Measurements from ENCODE around the gene FNIP2.
"Not testable (repeated sequence)": the region's sequence is repeated elsewhere in the genome, so short reads cannot be mapped to it uniquely, and the experiment has no call there.

The FNIP2 gene

DNA sequence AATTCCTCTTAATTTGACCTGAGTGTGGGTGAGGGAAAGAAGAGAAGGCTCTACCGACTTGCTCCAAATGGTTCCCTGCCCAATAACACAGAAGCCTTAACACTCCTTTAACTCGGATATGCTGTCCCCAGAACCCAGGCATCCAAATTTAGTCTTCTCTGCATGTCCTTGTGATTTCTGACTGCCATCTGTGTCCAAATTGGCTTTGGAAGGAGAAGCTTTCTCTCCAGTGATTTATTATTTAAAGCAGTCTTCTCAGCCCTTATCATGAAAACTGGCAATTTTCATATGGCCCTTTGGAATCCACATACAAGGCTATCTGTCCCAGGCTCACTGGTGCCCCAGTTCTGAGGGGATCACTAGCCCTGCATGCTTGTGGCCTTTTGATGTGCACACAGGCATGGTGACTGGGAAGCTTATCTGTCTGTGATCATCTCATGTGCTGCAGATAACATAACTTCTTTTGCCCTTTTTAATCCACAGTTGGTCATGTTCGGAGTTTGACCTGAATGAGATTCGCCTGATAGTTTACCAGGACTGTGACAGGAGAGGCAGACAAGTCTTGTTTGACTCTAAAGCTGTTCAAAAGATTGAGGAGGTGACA is 56.7 kb downstream of the FNIP2 start:
- Histone ChIP-seq H3K27me3 (ENCODE audit: insufficient read depth, low read length) (no peaks in the 10 kb centered on the region), H3K27ac (ENCODE audit: low read depth, low read length) (no peak overlapping the region), H3K79me2 (ENCODE audit: control insufficient read depth, insufficient read depth, low read length, unreplicated experiment) (peaks cover 9% of the 10 kb centered on the region), H3K4me3 (ENCODE audit: low read depth, low read length) (no peak overlapping the region), H3K4me1 (ENCODE audit: control insufficient read depth, insufficient read depth, low read length, unreplicated experiment) (no peaks in the 10 kb centered on the region), H2AFZ (ENCODE audit: low read length, unreplicated experiment) (no peak overlapping the region), H3K36me3 (ENCODE audit: insufficient read depth, low read length) (no peaks in the 10 kb centered on the region)

DNA sequence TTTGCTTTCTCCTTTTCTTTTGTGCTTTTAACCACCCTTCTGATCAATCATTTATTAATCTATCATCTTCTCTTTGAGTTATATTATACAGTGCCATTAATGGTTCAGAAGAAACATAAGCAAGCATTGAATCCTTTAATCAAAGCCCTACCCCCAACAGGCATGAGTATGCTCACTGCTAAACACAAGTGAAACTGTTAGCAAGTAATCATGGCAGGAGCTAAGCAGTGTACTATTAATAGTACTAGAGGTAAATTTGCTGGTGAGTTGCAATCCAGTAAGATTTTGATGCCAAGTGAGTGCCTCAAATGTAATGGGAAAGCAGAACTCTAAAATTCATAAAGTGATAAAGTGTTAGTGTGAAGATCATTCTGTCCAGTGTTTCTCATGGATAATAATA is 57.2 kb downstream of the FNIP2 start:
- Histone ChIP-seq H3K27ac (ENCODE audit: low read depth, low read length) (no peak overlapping the region), H3K4me1 (ENCODE audit: control insufficient read depth, insufficient read depth, low read length, unreplicated experiment) (no peaks in the 10 kb centered on the region), H2AFZ (ENCODE audit: low read length, unreplicated experiment) (no peak overlapping the region)

DNA sequence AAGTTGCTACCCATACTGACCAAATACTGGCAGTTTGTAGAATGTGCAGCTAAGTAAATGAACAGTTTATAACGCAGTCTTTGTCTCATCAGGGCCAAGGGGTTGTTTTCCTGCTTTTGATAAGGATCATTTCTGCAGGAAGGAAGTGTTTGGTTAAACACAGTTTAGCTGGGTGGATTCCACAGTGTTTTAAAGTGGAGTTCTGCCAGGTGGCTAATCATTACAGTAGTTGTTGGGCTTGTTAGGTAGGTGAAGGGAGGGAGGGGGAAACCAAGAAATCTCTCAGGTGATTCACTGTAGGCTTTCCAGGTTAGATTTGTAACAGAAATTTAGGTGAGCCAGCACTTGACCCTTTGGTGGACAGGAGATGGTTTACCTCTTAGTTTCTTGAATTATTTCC is 58.1 kb downstream of the FNIP2 start:
- no peaks in the 10 kb centered on the region for H3K4me1 ChIP-seq (ENCODE audit: control insufficient read depth, insufficient read depth, low read length, unreplicated experiment)
- H2AFZ ChIP-seq (ENCODE audit: low read length, unreplicated experiment) = no peak overlapping the region
- H3K36me3 ChIP-seq (ENCODE audit: insufficient read depth, low read length) = no peaks in the 10 kb centered on the region
- no peak overlapping the region for H3K27ac ChIP-seq (ENCODE audit: low read depth, low read length)
- peaks cover 9% of the 10 kb centered on the region for H3K79me2 ChIP-seq (ENCODE audit: control insufficient read depth, insufficient read depth, low read length, unreplicated experiment)
- no peaks in the 10 kb centered on the region for H3K27me3 ChIP-seq (ENCODE audit: insufficient read depth, low read length)
- H3K4me3 ChIP-seq (ENCODE audit: low read depth, low read length) = no peak overlapping the region

More for the DNA sequence above, 57.2 kb downstream of the FNIP2 start:
- Histone ChIP-seq H3K4me3 (ENCODE audit: low read depth, low read length) (no peak overlapping the region), H3K36me3 (ENCODE audit: insufficient read depth, low read length) (no peaks in the 10 kb centered on the region), H3K79me2 (ENCODE audit: control insufficient read depth, insufficient read depth, low read length, unreplicated experiment) (peaks cover 9% of the 10 kb centered on the region), H3K27me3 (ENCODE audit: insufficient read depth, low read length) (no peaks in the 10 kb centered on the region)

DNA sequence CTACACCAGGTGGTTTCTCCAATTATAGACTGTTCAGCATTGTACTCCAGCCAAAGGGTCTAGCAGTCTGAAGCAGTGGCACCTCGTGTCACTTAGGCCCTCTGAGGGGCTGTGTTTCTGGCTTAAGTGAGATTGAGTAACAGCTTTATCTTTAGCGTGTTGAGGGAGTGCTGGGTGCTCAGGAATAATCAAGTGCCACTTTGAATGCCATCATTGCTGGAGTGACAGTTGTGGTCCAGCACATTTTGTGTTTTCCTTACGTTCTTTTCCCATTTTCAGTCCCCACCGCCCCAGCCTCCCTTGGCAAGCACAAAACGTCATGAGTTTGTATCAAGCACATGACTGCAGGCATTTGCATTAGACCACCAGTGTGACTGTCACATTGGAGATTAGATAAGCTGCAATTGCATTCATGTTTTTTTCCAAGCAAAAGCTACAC is 58.7 kb downstream of the FNIP2 start:
- Histone ChIP-seq H3K4me3 (ENCODE audit: low read depth, low read length) (no peak overlapping the region), H3K27me3 (ENCODE audit: insufficient read depth, low read length) (no peaks in the 10 kb centered on the region), H3K4me1 (ENCODE audit: control insufficient read depth, insufficient read depth, low read length, unreplicated experiment) (no peaks in the 10 kb centered on the region), H3K27ac (ENCODE audit: low read depth, low read length) (no peak overlapping the region), H2AFZ (ENCODE audit: low read length, unreplicated experiment) (no peak overlapping the region), H3K36me3 (ENCODE audit: insufficient read depth, low read length) (no peaks in the 10 kb centered on the region), H3K79me2 (ENCODE audit: control insufficient read depth, insufficient read depth, low read length, unreplicated experiment) (peaks cover 9% of the 10 kb centered on the region)

DNA sequence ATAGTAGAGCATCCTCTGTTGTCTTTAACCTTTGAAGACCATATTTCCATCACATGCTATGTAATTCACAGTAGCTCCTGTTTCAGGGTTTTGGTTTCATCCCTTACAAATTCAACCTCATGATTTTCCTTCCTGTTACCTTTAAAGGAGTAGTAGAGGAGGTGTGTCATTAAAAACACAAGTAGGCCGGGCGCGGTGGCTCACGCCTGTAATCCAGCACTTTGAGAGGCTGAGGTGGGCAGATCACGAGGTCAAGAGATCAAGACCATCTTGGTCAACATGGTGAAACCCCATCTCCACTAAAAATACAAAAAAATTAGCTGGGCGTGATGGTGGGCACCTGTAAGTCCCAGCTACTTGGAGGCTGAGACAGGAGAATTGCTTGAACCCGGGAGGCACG is 59.3 kb downstream of the FNIP2 start:
- not testable (repeated sequence) for H3K27ac ChIP-seq (ENCODE audit: low read depth, low read length); H3K4me1 ChIP-seq (ENCODE audit: control insufficient read depth, insufficient read depth, low read length, unreplicated experiment); H3K36me3 ChIP-seq (ENCODE audit: insufficient read depth, low read length); H3K79me2 ChIP-seq (ENCODE audit: control insufficient read depth, insufficient read depth, low read length, unreplicated experiment); H3K27me3 ChIP-seq (ENCODE audit: insufficient read depth, low read length); H2AFZ ChIP-seq (ENCODE audit: low read length, unreplicated experiment); H3K4me3 ChIP-seq (ENCODE audit: low read depth, low read length)

DNA sequence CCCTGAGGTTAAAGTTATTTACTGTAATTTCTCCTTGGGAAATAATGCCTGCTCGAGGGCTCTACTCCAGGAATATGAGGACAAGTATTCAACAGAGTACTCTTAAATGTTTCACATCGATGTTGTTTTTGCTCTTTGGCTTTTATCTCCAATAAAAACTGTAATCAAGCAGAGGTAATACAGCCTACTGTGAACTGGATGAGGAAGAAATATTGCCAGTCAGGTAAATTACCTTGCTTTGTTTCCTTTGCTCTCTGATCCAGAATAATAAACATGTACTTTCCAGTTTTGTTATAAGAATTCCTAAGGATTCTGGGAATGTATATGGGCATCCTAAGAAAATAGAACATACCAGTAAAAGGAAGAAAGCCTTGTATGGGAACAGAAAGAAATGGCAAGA is 60.4 kb downstream of the FNIP2 start:
- no peak overlapping the region for H3K27ac ChIP-seq (ENCODE audit: low read depth, low read length)
- no peaks in the 10 kb centered on the region for H3K36me3 ChIP-seq (ENCODE audit: insufficient read depth, low read length)

DNA sequence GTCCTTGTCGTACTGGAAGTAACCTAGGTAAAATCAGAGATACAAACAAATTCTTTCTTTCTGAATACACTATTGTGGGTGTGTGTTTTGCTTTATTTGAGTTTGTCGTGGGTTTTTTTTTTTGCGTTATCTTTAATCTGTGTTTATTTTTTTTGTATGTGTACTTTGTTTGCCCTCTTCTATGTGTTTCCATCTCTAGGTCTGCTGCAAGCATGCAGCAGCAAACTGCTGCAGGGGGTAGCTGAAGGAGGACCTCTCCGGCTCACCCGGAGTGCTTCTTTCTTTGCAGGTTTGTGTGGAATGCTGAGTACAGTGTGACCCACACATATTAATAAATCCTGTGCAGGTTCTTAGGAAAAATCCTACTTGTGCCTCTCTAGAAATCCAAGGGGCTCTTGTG is 64.8 kb downstream of the FNIP2 start:
- Histone ChIP-seq H3K79me2 (ENCODE audit: control insufficient read depth, insufficient read depth, low read length, unreplicated experiment) (no peaks in the 10 kb centered on the region), H2AFZ (ENCODE audit: low read length, unreplicated experiment) (no peak overlapping the region), H3K36me3 (ENCODE audit: insufficient read depth, low read length) (peaks cover 4% of the 10 kb centered on the region; the same call in 1 of the 2 replicates), H3K4me3 (ENCODE audit: low read depth, low read length) (no peak overlapping the region), H3K27ac (ENCODE audit: low read depth, low read length) (no peak overlapping the region), H3K27me3 (ENCODE audit: insufficient read depth, low read length) (no peaks in the 10 kb centered on the region), H3K4me1 (ENCODE audit: control insufficient read depth, insufficient read depth, low read length, unreplicated experiment) (no peaks in the 10 kb centered on the region)

More for the DNA sequence above, 60.4 kb downstream of the FNIP2 start:
- Histone ChIP-seq H3K4me1 (ENCODE audit: control insufficient read depth, insufficient read depth, low read length, unreplicated experiment) (no peaks in the 10 kb centered on the region), H3K27me3 (ENCODE audit: insufficient read depth, low read length) (no peaks in the 10 kb centered on the region), H3K4me3 (ENCODE audit: low read depth, low read length) (no peak overlapping the region), H3K79me2 (ENCODE audit: control insufficient read depth, insufficient read depth, low read length, unreplicated experiment) (no peaks in the 10 kb centered on the region), H2AFZ (ENCODE audit: low read length, unreplicated experiment) (no peak overlapping the region)

DNA sequence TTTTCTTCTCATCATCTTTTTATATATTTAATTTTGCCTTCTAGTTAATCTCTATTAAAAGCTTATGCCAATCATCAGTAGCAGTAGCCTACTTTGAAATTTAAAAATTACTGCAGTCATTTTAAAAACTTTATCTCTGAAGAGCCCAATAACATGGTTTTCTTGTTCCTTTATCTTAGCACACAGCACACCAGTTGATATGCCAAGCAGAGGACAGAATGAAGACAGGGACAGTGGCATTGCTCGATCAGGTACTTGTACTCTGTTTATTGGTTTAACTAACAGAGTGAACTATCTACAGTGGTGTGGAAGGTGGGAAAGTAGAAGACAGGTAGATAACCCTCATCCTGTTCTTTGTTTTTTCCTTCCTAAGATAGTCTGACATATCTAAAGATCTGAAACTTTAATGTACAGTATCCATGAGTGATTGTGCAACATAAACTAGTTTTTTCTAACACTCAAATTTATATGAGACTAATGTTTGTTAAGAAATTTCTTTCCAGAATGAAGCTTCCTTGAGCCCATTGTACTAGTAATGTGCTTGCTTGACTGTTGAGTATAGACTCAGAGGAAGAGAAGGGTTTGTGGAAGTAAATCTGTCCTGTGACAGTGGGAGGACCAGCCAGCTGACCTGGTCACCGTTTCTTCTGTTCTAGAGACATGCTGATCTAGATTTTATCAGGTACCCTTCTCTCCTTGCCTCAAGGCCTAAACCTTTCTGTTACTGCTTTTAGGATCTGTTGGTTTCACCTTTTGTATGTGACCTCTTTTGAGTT is 66.6 kb downstream of the FNIP2 start:
- Histone ChIP-seq H3K4me3 (ENCODE audit: low read depth, low read length) (no peak overlapping the region), H3K4me1 (ENCODE audit: control insufficient read depth, insufficient read depth, low read length, unreplicated experiment) (no peaks in the 10 kb centered on the region), H3K27ac (ENCODE audit: low read depth, low read length) (no peak overlapping the region), H3K36me3 (ENCODE audit: insufficient read depth, low read length) (peaks cover 4% of the 10 kb centered on the region; the same call in 1 of the 2 replicates), H2AFZ (ENCODE audit: low read length, unreplicated experiment) (no peak overlapping the region), H3K27me3 (ENCODE audit: insufficient read depth, low read length) (no peaks in the 10 kb centered on the region), H3K79me2 (ENCODE audit: control insufficient read depth, insufficient read depth, low read length, unreplicated experiment) (no peaks in the 10 kb centered on the region)

DNA sequence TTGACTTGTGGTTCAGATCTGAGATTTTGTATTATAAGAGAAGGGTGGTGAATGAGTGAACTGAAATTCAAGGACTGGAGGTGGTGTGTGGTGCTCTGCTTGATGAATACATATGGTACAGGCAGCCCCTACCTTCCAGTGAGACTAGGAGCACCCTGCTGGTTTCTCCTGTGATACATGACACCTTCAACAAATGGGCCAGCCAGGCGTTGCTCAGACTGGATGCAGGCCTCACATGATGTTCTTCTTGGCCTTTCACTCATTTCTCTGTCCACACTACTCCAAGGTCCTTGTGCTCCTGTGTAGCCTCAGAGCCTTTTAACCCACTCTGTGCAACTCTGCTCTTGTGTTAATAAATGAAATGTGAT is 67.2 kb downstream of the FNIP2 start:
- peaks cover 4% of the 10 kb centered on the region; the same call in 1 of the 2 replicates for H3K36me3 ChIP-seq (ENCODE audit: insufficient read depth, low read length)
- H3K27me3 ChIP-seq (ENCODE audit: insufficient read depth, low read length) = no peaks in the 10 kb centered on the region
- H2AFZ ChIP-seq (ENCODE audit: low read length, unreplicated experiment) = no peak overlapping the region
- no peaks in the 10 kb centered on the region for H3K4me1 ChIP-seq (ENCODE audit: control insufficient read depth, insufficient read depth, low read length, unreplicated experiment)
- no peak overlapping the region for H3K4me3 ChIP-seq (ENCODE audit: low read depth, low read length)
- H3K27ac ChIP-seq (ENCODE audit: low read depth, low read length) = no peak overlapping the region
- H3K79me2 ChIP-seq (ENCODE audit: control insufficient read depth, insufficient read depth, low read length, unreplicated experiment) = no peaks in the 10 kb centered on the region

DNA sequence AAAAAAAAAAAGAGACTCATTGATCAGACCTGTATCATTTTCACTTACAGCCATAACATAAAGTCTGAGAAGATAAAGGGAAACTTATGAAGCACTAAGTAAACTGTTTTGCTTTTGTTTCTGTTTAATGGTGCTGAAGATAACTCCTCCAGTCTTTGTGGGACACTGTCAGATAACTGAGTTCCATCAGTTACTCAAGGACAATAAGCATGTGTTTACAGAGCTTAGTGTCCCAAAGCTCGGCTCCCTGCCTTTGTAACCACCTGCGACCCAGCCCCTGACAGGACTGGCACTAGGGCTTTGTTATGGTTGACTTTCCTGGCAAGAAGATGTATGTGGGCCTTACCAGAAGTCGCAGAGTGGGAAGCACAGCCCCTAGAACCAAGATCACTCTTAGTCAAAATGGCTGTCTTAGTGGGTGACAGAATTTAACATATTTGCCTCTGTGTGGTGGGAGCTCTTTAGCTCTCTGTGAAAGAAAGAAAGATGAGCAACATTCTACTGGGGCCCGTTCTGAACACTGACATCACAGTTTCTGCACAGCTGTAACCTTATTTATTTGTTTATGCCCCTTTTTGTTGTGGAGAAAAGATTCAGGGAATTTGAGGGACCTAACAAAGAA is 68.1 kb downstream of the FNIP2 start:
- peaks cover 4% of the 10 kb centered on the region; the same call in 1 of the 2 replicates for H3K36me3 ChIP-seq (ENCODE audit: insufficient read depth, low read length)
- no peak overlapping the region for H3K4me3 ChIP-seq (ENCODE audit: low read depth, low read length)
- no peak overlapping the region for H2AFZ ChIP-seq (ENCODE audit: low read length, unreplicated experiment)
- H3K27ac ChIP-seq (ENCODE audit: low read depth, low read length) = no peak overlapping the region
- no peaks in the 10 kb centered on the region for H3K79me2 ChIP-seq (ENCODE audit: control insufficient read depth, insufficient read depth, low read length, unreplicated experiment)
- H3K4me1 ChIP-seq (ENCODE audit: control insufficient read depth, insufficient read depth, low read length, unreplicated experiment) = no peaks in the 10 kb centered on the region
- H3K27me3 ChIP-seq (ENCODE audit: insufficient read depth, low read length) = no peaks in the 10 kb centered on the region
